B cell (primary cell): ENCODE results near the gene CIART. TPM values are rescaled to one million over a fixed set of nuclear protein-coding genes. Genes with fewer than 3 reads are reported as not detected.
A peak's percentile ranks its signal among the peaks of the same experiment; 100 is the strongest.

Experiments used
- ATAC-seq: fragments of 200-7000 bp; cut with Tn5 transposase; one replicate; pipeline ENCODE4 v1.10.0; 2021; ENCODE audit warnings: low read depth, mild to moderate bottlenecking, moderate number of reproducible peaks, moderate library complexity
- CTCF ChIA-PET: fragments of 350-600 bp; sonication (Branson Sonifier 250); formaldehyde crosslinking; loops from one replicate; lab custom pipeline; 2021; ENCODE audit warnings: antibody characterized with exemption, inconsistent platforms; lab: Charles Lee
- POLR2A ChIA-PET: fragments of 350-600 bp; sonication (Branson Sonifier 250); formaldehyde crosslinking; loops from one replicate; lab custom pipeline; 2021; ENCODE audit warnings: antibody characterized with exemption; lab: Charles Lee
- DNase-seq: peaks from one replicate; pipeline ENCODE4 v3.0.0; 2013
- H2AFZ ChIP-seq: 2 replicates; pipeline ENCODE4 v1.6.1; 2012; ENCODE audit warnings: mild to moderate bottlenecking, low read depth, low read length; ENCODE audit not compliant: insufficient read depth, poor library complexity, severe bottlenecking
- H3K27ac ChIP-seq, 2 donors: 1 replicate in 1 of 2; 2 replicates in 1 of 2; pipeline ENCODE4 v1.5.1; 2012 to 2013; ENCODE audit warnings: low read length in 2 of 2, mild to moderate bottlenecking in 2 of 2, moderate library complexity in 1 of 2
- H3K27me3 ChIP-seq, 4 experiments: fragments of 200-600 bp in 1 of 4; sonication (generic) in 1 of 4; replicated peaks in 1 of 4; 1 replicate in 2 of 4; 2 replicates in 2 of 4; pipeline versions ENCODE4 v1.6.1 to v1.7.0; 2013 to 2016; ENCODE audit warnings: low read length in 3 of 4, mild to moderate bottlenecking in 2 of 4, mixed read lengths in 1 of 4, moderate library complexity in 1 of 4; ENCODE audit not compliant: insufficient read depth in 4 of 4, control insufficient read depth in 3 of 4; ENCODE audit errors: control extremely low read depth in 1 of 4
- H3K36me3 ChIP-seq, 2 experiments: replicated peaks in 1 of 2; 1 replicate in 1 of 2; 2 replicates in 1 of 2; pipeline versions ENCODE4 v1.6.1 to v1.7.1; 2013; ENCODE audit warnings: low read length in 1 of 2; ENCODE audit not compliant: insufficient read depth in 2 of 2, control insufficient read depth in 1 of 2; ENCODE audit errors: control extremely low read depth in 1 of 2, extremely low read depth in 1 of 2
- H3K4me1 ChIP-seq, 2 donors: fragments of 200-600 bp in 1 of 2; sonication (generic) in 1 of 2; 1 replicate in 1 of 2; 2 replicates in 1 of 2; pipeline versions ENCODE4 v1.5.1 to v1.6.1; 2013 to 2017; ENCODE audit warnings: low read length in 2 of 2; ENCODE audit not compliant: control insufficient read depth in 2 of 2, insufficient read depth in 2 of 2
- H3K4me2 ChIP-seq: replicated peaks from 2 replicates; pipeline ENCODE3; 2012; ENCODE audit warnings: mild to moderate bottlenecking, low read depth, low read length; ENCODE audit not compliant: poor library complexity, severe bottlenecking
- H3K4me3 ChIP-seq, 5 experiments: fragments of 200-600 bp in 1 of 5; sonication (generic) in 1 of 5; 1 replicate in 3 of 5; 2 replicates in 2 of 5; pipeline versions ENCODE4 v1.5.1 to v1.7.0; 2011 to 2016; ENCODE audit warnings: low read length in 4 of 5, mild to moderate bottlenecking in 4 of 5, low read depth in 2 of 5, control low read depth in 1 of 5, moderate library complexity in 1 of 5; ENCODE audit not compliant: insufficient read depth in 1 of 5; ENCODE audit errors: control extremely low read depth in 1 of 5, extremely low read depth in 1 of 5
- H3K79me2 ChIP-seq: fragments of 200-600 bp; sonication (generic); one replicate; pipeline ENCODE4 v1.6.0; 2016; ENCODE audit warnings: low read length; ENCODE audit not compliant: control insufficient read depth, insufficient read depth
- H3K9ac ChIP-seq: fragments of 200-600 bp; sonication (generic); 2 replicates; pipeline ENCODE4 v1.6.1; 2017; ENCODE audit warnings: mild to moderate bottlenecking, low read length, moderate library complexity
- H3K9me3 ChIP-seq, 3 donors: one replicate each; pipeline versions ENCODE4 v1.6.1 to v1.7.1; 2013; ENCODE audit warnings: low read length in 2 of 3; ENCODE audit not compliant: control insufficient read depth in 2 of 3, insufficient read depth in 1 of 3; ENCODE audit errors: control extremely low read depth in 1 of 3
- H4K20me1 ChIP-seq: 2 replicates; pipeline ENCODE4 v1.6.0; 2012; ENCODE audit warnings: mild to moderate bottlenecking, low read length; ENCODE audit not compliant: insufficient read depth, control insufficient read depth, poor library complexity, severe bottlenecking
- H3K27ac Mint-ChIP-seq: one replicate; pipeline ENCODE4 v1.8.0; 2021; ENCODE audit warnings: mixed read lengths
- H3K27me3 Mint-ChIP-seq: one replicate; pipeline ENCODE4 v1.8.0; 2021; ENCODE audit warnings: mixed read lengths
- H3K4me1 Mint-ChIP-seq: one replicate; pipeline ENCODE4 v1.8.0; 2021; ENCODE audit warnings: mixed read lengths
- H3K4me3 Mint-ChIP-seq: one replicate; pipeline ENCODE4 v1.8.0; 2021; ENCODE audit warnings: mixed read lengths
- H3K9me3 Mint-ChIP-seq: one replicate; pipeline ENCODE4 v1.8.0; 2022; ENCODE audit warnings: mixed read lengths; ENCODE audit not compliant: insufficient read depth
- CTCF ChIP-seq: fragments of 200-600 bp; IDR thresholded peaks from one replicate; pipeline ENCODE4 v1.8.0; 2022; ENCODE audit warnings: antibody characterized with exemption, mild to moderate bottlenecking
- EZH2 ChIP-seq: IDR thresholded peaks from 2 replicates; pipeline ENCODE4 v1.6.1; 2012; ENCODE audit warnings: borderline replicate concordance, low read depth, mild to moderate bottlenecking, moderate library complexity, low read length; ENCODE audit not compliant: insufficient read depth, poor library complexity, severe bottlenecking
- WGBS: methylation state at CpG from one replicate; pipeline ENCODE4 v1.1.5; 2013; ENCODE audit warnings: missing lambda C conversion rate; ENCODE audit not compliant: insufficient coverage; 5-methylcytosine and 5-hydroxymethylcytosine counted together
- intact Hi-C: fragments of 100-400 bp; cut with micrococcal nuclease; formaldehyde crosslinking; loops from one replicate; pipeline ENCODE4 v1.10.0; 2022
- polyA plus RNA-seq: library from polyadenylated mRNA; depleted of rRNA; stranded (reverse); fragments of >200 nt; gene quantifications from 2 replicates; pipeline ENCODE4 v1.2.3, GENCODE V29; 2012
- total RNA-seq, 2 donors: library from RNA; stranded (reverse); fragments of 120-200 nt in 1 of 2; gene quantifications; 1 replicate in 1 of 2; 2 replicates in 1 of 2; pipeline versions ENCODE4 v1.2.3 to v1.2.4, GENCODE V29; 2013 to 2022

The CIART gene
- total and polyA plus RNA-seq, 2 donors (not counting 1 experiment from before 2014, with no cell fraction given): 0.46 TPM; not detected in 1

GRCh38 chr1:150295476-150295875, 13.1 kb downstream of the CIART start:
- WGBS: 100% methylated on average over 2 of the region's 2 CpGs
- intact Hi-C loops: no loop called here

More at GRCh38 chr1:150295476-150295875, 13.1 kb downstream of the CIART start:
- Histone ChIP-seq H3K4me1 (peaks cover 13 to 18% of the 10 kb centered on the region in 2 donors), H3K79me2 (peaks cover 18% of the 10 kb centered on the region), H4K20me1 (no peaks in the 10 kb centered on the region), H3K27me3 (no peaks in the 10 kb centered on the region), H3K36me3 (peaks cover 0 to 20% of the 10 kb centered on the region in 2 experiments), H3K27ac (no peak overlapping the region), H2AFZ (no peak overlapping the region), H3K4me2 (no peak overlapping the region), H3K9ac (no peak overlapping the region), H3K4me3 (no peak overlapping the region), H3K9me3 (peaks cover 0 to 2% (median 0%) of the 10 kb centered on the region in 3 donors)
- H3K4me3 Mint-ChIP-seq: peak overlapping the region; percentile 46
- no peak for TF ChIP-seq CTCF
- no peak for TF ChIP-seq EZH2
- no peaks in the 10 kb centered on the region for H3K9me3 Mint-ChIP-seq
- DNase-seq (no peak), ATAC-seq (no peak)
- POLR2A ChIA-PET: interaction anchor here (0.7 kb wide), 1 partner anchor 222 kb away, joined by 3 read pairs; no protein-coding TSS in a partner anchor
- peaks cover 20% of the 10 kb centered on the region for H3K4me1 Mint-ChIP-seq
- H3K27ac Mint-ChIP-seq: peak overlapping the region; percentile 42
- H3K27me3 Mint-ChIP-seq: no peaks in the 10 kb centered on the region
- CTCF ChIA-PET: interaction anchor here (1.2 to 1.8 kb wide), 2 partner anchors 40 to 130 kb away, joined by 3 to 7 read pairs; no protein-coding TSS in a partner anchor
